ENCODE results near the gene NOD2.

- TF ChIP-seq, protein P1, sequence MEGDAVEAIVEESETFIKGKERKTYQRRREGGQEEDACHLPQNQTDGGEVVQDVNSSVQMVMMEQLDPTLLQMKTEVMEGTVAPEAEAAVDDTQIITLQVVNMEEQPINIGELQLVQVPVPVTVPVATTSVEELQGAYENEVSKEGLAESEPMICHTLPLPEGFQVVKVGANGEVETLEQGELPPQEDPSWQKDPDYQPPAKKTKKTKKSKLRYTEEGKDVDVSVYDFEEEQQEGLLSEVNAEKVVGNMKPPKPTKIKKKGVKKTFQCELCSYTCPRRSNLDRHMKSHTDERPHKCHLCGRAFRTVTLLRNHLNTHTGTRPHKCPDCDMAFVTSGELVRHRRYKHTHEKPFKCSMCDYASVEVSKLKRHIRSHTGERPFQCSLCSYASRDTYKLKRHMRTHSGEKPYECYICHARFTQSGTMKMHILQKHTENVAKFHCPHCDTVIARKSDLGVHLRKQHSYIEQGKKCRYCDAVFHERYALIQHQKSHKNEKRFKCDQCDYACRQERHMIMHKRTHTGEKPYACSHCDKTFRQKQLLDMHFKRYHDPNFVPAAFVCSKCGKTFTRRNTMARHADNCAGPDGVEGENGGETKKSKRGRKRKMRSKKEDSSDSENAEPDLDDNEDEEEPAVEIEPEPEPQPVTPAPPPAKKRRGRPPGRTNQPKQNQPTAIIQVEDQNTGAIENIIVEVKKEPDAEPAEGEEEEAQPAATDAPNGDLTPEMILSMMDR (IDR thresholded peaks at IDR 0.05; ENCODE audit: low read depth, low read length): no peak
- peak; percentile 51; the same call in 1 of the 2 replicates for TF ChIP-seq MYC (IDR thresholded peaks at IDR 0.05; ENCODE audit: low read depth, low read length)
These were observed 15.8 kb downstream of the NOD2 start for GRCh38 chr16:50709061-50709684.
